ENCODE results near the gene SLC6A18. TPM values are rescaled to one million over a fixed set of nuclear protein-coding genes. Genes with fewer than 3 reads are reported as not detected.

The SLC6A18 gene
- total RNA-seq, 4 donors from 2014 or later: not detected

DNA sequence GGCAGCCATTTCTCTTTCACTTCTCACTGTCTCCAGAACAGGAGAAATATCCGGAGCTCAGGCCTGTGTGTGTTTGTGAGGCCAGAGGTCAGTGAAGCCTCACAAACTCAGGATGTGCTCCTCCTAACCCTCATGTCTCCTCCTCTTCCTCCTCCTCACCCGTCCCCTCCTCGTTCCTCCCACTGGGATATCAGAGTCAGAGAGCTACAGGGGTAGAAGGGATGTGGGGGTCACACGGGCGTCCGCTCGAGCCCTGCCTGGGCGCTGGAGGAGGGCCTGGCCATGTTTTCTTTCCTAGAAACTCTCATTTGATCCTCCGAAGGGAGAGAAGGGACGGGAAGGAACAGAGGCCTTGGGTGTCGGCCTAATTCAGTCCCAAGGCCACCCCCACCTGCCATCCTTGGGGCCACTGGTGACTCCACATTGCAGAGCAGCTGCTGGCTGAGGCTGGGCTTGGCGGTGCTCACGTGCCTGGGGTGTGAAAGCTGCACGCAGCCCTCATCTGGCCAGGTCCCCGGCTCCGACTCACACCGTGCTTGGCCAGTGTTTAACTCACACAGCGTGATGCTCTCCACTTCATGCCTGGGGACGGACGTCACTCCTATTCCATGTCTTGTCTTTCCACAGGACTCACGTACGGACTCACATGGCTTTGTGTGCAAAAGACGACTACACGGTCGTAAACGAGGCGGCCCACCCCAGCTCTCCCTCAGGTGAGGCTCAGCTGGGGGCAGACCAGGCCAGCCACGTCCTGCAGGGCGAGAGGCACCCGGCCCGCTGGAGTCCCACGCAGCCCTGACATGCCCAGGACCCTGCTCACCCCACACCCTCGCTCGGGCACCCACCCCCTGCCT is 46.4 kb upstream of the SLC6A18 start:
- Histone ChIP-seq H3K4me1 (peaks cover 0 to 19% (median 5%) of the 10 kb centered on the region in 4 donors), H3K27me3 (peaks cover 0 to 7% of the 10 kb centered on the region in 2 donors), H3K27ac (no peak overlapping the region), H3K4me3 (no peak overlapping the region), H3K36me3 (no peaks in the 10 kb centered on the region), H3K9me3 (no peaks in the 10 kb centered on the region)
- TF ChIP-seq EP300 (IDR thresholded peaks at IDR 0.05): no peak
- TF ChIP-seq, protein P1, sequence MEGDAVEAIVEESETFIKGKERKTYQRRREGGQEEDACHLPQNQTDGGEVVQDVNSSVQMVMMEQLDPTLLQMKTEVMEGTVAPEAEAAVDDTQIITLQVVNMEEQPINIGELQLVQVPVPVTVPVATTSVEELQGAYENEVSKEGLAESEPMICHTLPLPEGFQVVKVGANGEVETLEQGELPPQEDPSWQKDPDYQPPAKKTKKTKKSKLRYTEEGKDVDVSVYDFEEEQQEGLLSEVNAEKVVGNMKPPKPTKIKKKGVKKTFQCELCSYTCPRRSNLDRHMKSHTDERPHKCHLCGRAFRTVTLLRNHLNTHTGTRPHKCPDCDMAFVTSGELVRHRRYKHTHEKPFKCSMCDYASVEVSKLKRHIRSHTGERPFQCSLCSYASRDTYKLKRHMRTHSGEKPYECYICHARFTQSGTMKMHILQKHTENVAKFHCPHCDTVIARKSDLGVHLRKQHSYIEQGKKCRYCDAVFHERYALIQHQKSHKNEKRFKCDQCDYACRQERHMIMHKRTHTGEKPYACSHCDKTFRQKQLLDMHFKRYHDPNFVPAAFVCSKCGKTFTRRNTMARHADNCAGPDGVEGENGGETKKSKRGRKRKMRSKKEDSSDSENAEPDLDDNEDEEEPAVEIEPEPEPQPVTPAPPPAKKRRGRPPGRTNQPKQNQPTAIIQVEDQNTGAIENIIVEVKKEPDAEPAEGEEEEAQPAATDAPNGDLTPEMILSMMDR (IDR thresholded peaks at IDR 0.05): no peak
- no peak for TF ChIP-seq POLR2A (IDR thresholded peaks at IDR 0.05)
- 76 to 79% methylated on average over 8 to 24 of the region's 34 CpGs for WGBS, 2 donors
- DNase-seq (ENCODE audit: low spot score in 2 of 2): no peak

DNA sequence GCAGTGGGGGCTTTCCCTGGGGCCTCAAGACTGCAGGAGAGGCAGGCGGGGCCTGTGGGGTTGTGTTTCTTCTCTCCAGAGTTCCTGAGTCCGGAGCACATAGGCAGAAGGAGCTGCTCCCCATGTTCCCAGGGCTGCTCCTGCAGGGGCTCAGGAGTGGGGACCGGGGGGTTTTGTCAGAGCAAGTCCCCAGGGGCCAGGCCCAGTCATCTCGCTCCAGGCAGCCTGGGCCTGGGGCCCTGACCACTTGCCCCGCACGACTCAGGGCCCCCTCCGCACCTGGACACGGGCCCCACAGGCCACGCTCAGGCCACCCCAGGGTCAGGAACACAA is 45.8 kb upstream of the SLC6A18 start:
- WGBS, 2 donors: 90% methylated on average over 2 of the region's 9 CpGs; no CpG with 5 or more reads in 1 of the 2 donors
- DNase-seq (ENCODE audit: low spot score in 2 of 2): no peak
- Histone ChIP-seq H3K4me1 (peaks cover 0 to 15% (median 5%) of the 10 kb centered on the region in 4 donors), H3K9me3 (no peaks in the 10 kb centered on the region), H3K36me3 (no peaks in the 10 kb centered on the region), H3K27me3 (peaks cover 0 to 7% of the 10 kb centered on the region in 2 donors), H3K4me3 (no peak overlapping the region), H3K27ac (no peak overlapping the region)
- TF ChIP-seq POLR2A (IDR thresholded peaks at IDR 0.05): no peak
- TF ChIP-seq EP300 (IDR thresholded peaks at IDR 0.05): no peak
- TF ChIP-seq, protein P1 (IDR thresholded peaks at IDR 0.05): no peak

DNA sequence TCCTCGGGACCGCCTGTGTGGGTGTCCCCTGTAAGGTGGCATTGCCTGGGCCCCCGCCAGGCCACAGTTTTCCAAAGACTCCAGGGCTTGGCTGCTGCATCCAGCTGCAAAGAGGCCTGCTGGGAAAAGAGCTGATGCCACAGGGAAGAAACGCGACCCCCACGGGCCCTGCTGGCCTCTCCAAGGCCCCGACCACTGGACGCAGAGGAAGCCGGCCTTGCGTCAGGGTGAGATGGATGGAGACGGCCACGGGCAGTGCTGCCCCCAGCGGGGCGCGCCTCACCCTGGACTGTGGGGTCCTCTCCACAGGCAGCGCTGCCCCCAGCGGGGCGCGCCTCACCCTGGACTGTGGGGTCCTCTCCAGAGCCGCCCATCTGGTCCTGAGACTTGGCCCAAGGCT is 45.1 kb upstream of the SLC6A18 start:
- Histone ChIP-seq H3K4me3 (no peak overlapping the region), H3K27me3 (peaks cover 0 to 7% of the 10 kb centered on the region in 2 donors), H3K9me3 (no peaks in the 10 kb centered on the region), H3K4me1 (peaks cover 0 to 15% (median 5%) of the 10 kb centered on the region in 4 donors), H3K27ac (no peak overlapping the region), H3K36me3 (no peaks in the 10 kb centered on the region)
- WGBS, 2 donors: 90 to 96% methylated on average over 4 to 11 of the region's 20 CpGs
- no peak for TF ChIP-seq EP300 (IDR thresholded peaks at IDR 0.05)
- TF ChIP-seq, protein P1 (IDR thresholded peaks at IDR 0.05): no peak
- TF ChIP-seq POLR2A (IDR thresholded peaks at IDR 0.05): no peak
- no peak for DNase-seq (ENCODE audit: low spot score in 2 of 2)

DNA sequence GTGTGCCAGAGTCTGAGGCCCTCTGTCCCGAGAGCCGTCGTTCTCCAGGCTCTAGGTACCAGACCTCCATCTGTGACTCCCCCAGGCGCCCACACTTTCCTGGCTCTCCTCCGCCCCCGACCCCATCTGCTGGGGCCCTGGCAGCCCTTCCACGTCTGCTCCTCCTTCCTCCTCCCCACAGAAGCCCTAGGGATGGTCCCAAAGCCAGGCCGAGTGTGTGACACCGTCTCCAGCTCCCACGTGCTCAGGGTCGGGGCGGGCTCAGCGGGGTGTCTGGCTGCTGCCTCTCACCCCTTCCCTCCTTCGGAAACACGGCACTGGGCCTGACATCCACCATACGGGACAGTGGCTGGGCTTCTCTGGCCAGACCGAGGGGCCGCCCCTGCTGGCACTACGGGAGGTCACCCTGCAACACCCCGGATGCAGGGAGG is 44.3 kb upstream of the SLC6A18 start:
- Histone ChIP-seq H3K9me3 (no peaks in the 10 kb centered on the region), H3K36me3 (no peaks in the 10 kb centered on the region), H3K4me1 (peaks cover 0 to 15% (median 5%) of the 10 kb centered on the region in 4 donors), H3K27me3 (peaks cover 0 to 7% of the 10 kb centered on the region in 2 donors), H3K27ac (no peak overlapping the region), H3K4me3 (no peak overlapping the region)
- WGBS, 2 donors: 66 to 80% methylated on average over 17 to 19 of the region's 20 CpGs
- TF ChIP-seq EP300 (IDR thresholded peaks at IDR 0.05) (no peak), POLR2A (IDR thresholded peaks at IDR 0.05) (no peak)
- TF ChIP-seq, protein P1 (IDR thresholded peaks at IDR 0.05): no peak
- no peak for DNase-seq (ENCODE audit: low spot score in 2 of 2)

Data from tibial nerve (tissue), 4 donors.